H1 (cell line): ENCODE results near the gene FAM136A. TPM values are rescaled to one million over a fixed set of nuclear protein-coding genes. Genes with fewer than 3 reads are reported as not detected.
A peak's percentile ranks its signal among the peaks of the same experiment; 100 is the strongest.

ENCODE experiments used
- CTCF ChIA-PET: fragments of 300-600 bp; sonication (Branson Sonifier 250); formaldehyde crosslinking; loops from one replicate; lab custom pipeline; 2021; ENCODE audit not compliant: partially characterized antibody; lab: Charles Lee
- POLR2A ChIA-PET: fragments of 300-600 bp; sonication (Branson Sonifier 250); formaldehyde crosslinking; loops from one replicate; lab custom pipeline; 2021; ENCODE audit warnings: inconsistent platforms; ENCODE audit not compliant: partially characterized antibody; lab: Charles Lee
- DNase-seq, 2 experiments: peaks; one replicate each; pipeline versions ENCODE4 v3.0.0 to v3.0.0-alpha.2; 2010 to 2022; ENCODE audit warnings: low spot score in 2 of 2, low read depth in 1 of 2, mixed read lengths in 1 of 2
- FAIRE-seq: peaks from 2 replicates; lab custom pipeline; 2011; peaks lifted over from hg19 to GRCh38; lab: Jason Lieb, UNC
- H2AFZ ChIP-seq: 2 replicates; pipeline ENCODE4 v1.8.1; 2012; ENCODE audit warnings: low read length, inconsistent platforms
- H2AK5ac ChIP-seq: 2 replicates; pipeline ENCODE4 v1.6.1; 2013; ENCODE audit warnings: low read depth, low read length
- H2BK120ac ChIP-seq: replicated peaks from 2 replicates; pipeline ENCODE3; 2013; ENCODE audit warnings: low read depth, low read length, inconsistent platforms
- H2BK12ac ChIP-seq: 2 replicates; pipeline ENCODE4 v1.6.1; 2013; ENCODE audit warnings: low read depth, low read length
- H2BK15ac ChIP-seq: 2 replicates; pipeline ENCODE4 v1.6.1; 2013; ENCODE audit warnings: low read length
- H2BK20ac ChIP-seq: 2 replicates; pipeline ENCODE4 v1.6.1; 2013; ENCODE audit warnings: low read length
- H2BK5ac ChIP-seq: 2 replicates; pipeline ENCODE4 v1.6.1; 2013; ENCODE audit warnings: low read depth, low read length
- H3K14ac ChIP-seq: 2 replicates; pipeline ENCODE4 v1.6.1; 2013; ENCODE audit warnings: inconsistent platforms; ENCODE audit not compliant: insufficient read length
- H3K18ac ChIP-seq: 2 replicates; pipeline ENCODE4 v1.6.1; 2013; ENCODE audit warnings: low read length; ENCODE audit errors: extremely low read depth
- H3K23ac ChIP-seq: 2 replicates; pipeline ENCODE4 v1.6.1; 2013; ENCODE audit warnings: inconsistent platforms; ENCODE audit not compliant: insufficient read length
- H3K23me2 ChIP-seq: 2 replicates; pipeline ENCODE4 v1.6.1; 2013; ENCODE audit warnings: low read depth, low read length
- H3K27ac ChIP-seq: 2 replicates; pipeline ENCODE4 v1.6.1; 2011; ENCODE audit warnings: low read depth, low read length, inconsistent platforms
- H3K27me3 ChIP-seq, 4 experiments: replicated peaks in 1 of 4; 1 replicate in 1 of 4; 2 replicates in 3 of 4; pipeline versions ENCODE4 v1.6.1 to v1.8.1; 2011 to 2013; ENCODE audit warnings: low read length in 3 of 4, mild to moderate bottlenecking in 3 of 4, inconsistent platforms in 2 of 4, mixed read lengths in 2 of 4, moderate library complexity in 1 of 4; ENCODE audit not compliant: control insufficient read depth in 3 of 4, insufficient read depth in 3 of 4; ENCODE audit errors: extremely low read depth in 1 of 4
- H3K36me3 ChIP-seq, 4 experiments: 2 replicates each; pipeline versions ENCODE4 v1.6.1 to v1.8.1; 2011 to 2013; ENCODE audit warnings: mild to moderate bottlenecking in 4 of 4, low read length in 3 of 4, moderate library complexity in 2 of 4, control low read depth in 1 of 4, inconsistent platforms in 1 of 4; ENCODE audit not compliant: insufficient read depth in 4 of 4, control insufficient read depth in 2 of 4
- H3K4ac ChIP-seq: replicated peaks from 2 replicates; pipeline ENCODE3; 2013; ENCODE audit warnings: low read length, low read depth, mixed read lengths, inconsistent platforms; ENCODE audit not compliant: insufficient read length
- H3K4me1 ChIP-seq, 4 experiments: replicated peaks in 1 of 4; 1 replicate in 1 of 4; 2 replicates in 3 of 4; pipeline versions ENCODE4 v1.6.1 to v1.8.1; 2011 to 2013; ENCODE audit warnings: low read length in 3 of 4, inconsistent platforms in 2 of 4, mixed read lengths in 1 of 4; ENCODE audit not compliant: insufficient read depth in 4 of 4, control insufficient read depth in 3 of 4
- H3K4me2 ChIP-seq, 2 experiments: 2 replicates each; pipeline versions ENCODE4 v1.6.1 to v1.8.1; 2011 to 2013; ENCODE audit warnings: low read depth in 2 of 2, low read length in 2 of 2, control low read depth in 1 of 2, inconsistent platforms in 1 of 2, mild to moderate bottlenecking in 1 of 2; ENCODE audit not compliant: insufficient read depth in 1 of 2
- H3K4me3 ChIP-seq, 4 experiments: fragments of 200-600, 300-600 bp in 1 of 4; sonication (generic), shearing (Covaris generic), sonication (Bioruptor Twin) in 1 of 4; 2 replicates each; pipeline versions ENCODE4 v1.5.1 to v1.8.1; 2011 to 2016; ENCODE audit warnings: low read length in 4 of 4, low read depth in 3 of 4, control low read depth in 2 of 4, inconsistent platforms in 2 of 4, mild to moderate bottlenecking in 2 of 4, mixed read lengths in 1 of 4, moderate library complexity in 1 of 4; ENCODE audit not compliant: insufficient read depth in 2 of 4; ENCODE audit errors: extremely low read depth in 1 of 4
- H3K56ac ChIP-seq: replicated peaks from 2 replicates; pipeline ENCODE3; 2013; ENCODE audit warnings: low read depth, mild to moderate bottlenecking, mixed read lengths, low read length, inconsistent platforms; ENCODE audit not compliant: insufficient read length
- H3K79me1 ChIP-seq: 2 replicates; pipeline ENCODE4 v1.6.1; 2013; ENCODE audit warnings: low read depth, low read length, control low read depth
- H3K79me2 ChIP-seq, 2 experiments: 2 replicates each; pipeline versions ENCODE4 v1.6.1 to v1.8.1; 2012 to 2013; ENCODE audit warnings: low read length in 2 of 2, mild to moderate bottlenecking in 2 of 2, inconsistent platforms in 1 of 2; ENCODE audit not compliant: insufficient read depth in 2 of 2, control insufficient read depth in 1 of 2
- H3K9ac ChIP-seq, 4 experiments: replicated peaks in 1 of 4; 1 replicate in 1 of 4; 2 replicates in 3 of 4; pipeline versions ENCODE4 v1.6.1 to v1.8.1; 2011 to 2013; ENCODE audit warnings: low read depth in 3 of 4, low read length in 3 of 4, control low read depth in 2 of 4, mild to moderate bottlenecking in 2 of 4, moderate library complexity in 2 of 4, inconsistent platforms in 1 of 4; ENCODE audit errors: extremely low read depth in 1 of 4
- H3K9me3 ChIP-seq, 2 experiments: 2 replicates each; pipeline versions ENCODE4 v1.6.1 to v1.8.1; 2012 to 2013; ENCODE audit warnings: mild to moderate bottlenecking in 2 of 2, moderate library complexity in 2 of 2, control low read depth in 1 of 2, inconsistent platforms in 1 of 2, low read depth in 1 of 2, low read length in 1 of 2, mixed read lengths in 1 of 2; ENCODE audit not compliant: insufficient read depth in 2 of 2
- H4K20me1 ChIP-seq, 2 experiments: replicated peaks in 1 of 2; 2 replicates each; pipeline versions ENCODE3 to v1.8.1; 2011 to 2013; ENCODE audit warnings: inconsistent platforms in 2 of 2, low read length in 2 of 2, mild to moderate bottlenecking in 1 of 2; ENCODE audit not compliant: insufficient read depth in 2 of 2, control insufficient read depth in 1 of 2
- H4K5ac ChIP-seq: 2 replicates; pipeline ENCODE4 v1.6.1; 2013; ENCODE audit warnings: low read length, low read depth, mixed read lengths, inconsistent platforms; ENCODE audit not compliant: insufficient read length
- H4K8ac ChIP-seq: 2 replicates; pipeline ENCODE4 v1.8.0; 2013; ENCODE audit warnings: mild to moderate bottlenecking, moderate library complexity, low read length, inconsistent platforms; ENCODE audit not compliant: insufficient read depth; ENCODE audit errors: extremely low read depth
- H4K91ac ChIP-seq: replicated peaks from 2 replicates; pipeline ENCODE3; 2013; ENCODE audit warnings: low read length, mixed read lengths, inconsistent platforms; ENCODE audit not compliant: insufficient read length
- ASH2L ChIP-seq: fragments of 200-600, 300-600 bp; sonication (generic); IDR thresholded peaks from one replicate; pipeline ENCODE4 v1.7.1; 2017; ENCODE audit warnings: low read length
- HDAC2 ChIP-seq, 2 experiments: fragments of 300-600 bp in 1 of 2; sonication (generic) in 1 of 2; IDR thresholded peaks; 2 replicates each; pipeline ENCODE4 v1.6.1; 2011 to 2012; ENCODE audit warnings: low read depth in 2 of 2, low read length in 2 of 2, mild to moderate bottlenecking in 2 of 2, moderate library complexity in 2 of 2, borderline replicate concordance in 1 of 2, inconsistent platforms in 1 of 2
- HDAC6 ChIP-seq: IDR thresholded peaks from one replicate; pipeline ENCODE4 v1.7.1; 2012; ENCODE audit warnings: low read depth, mild to moderate bottlenecking, inconsistent platforms, low read length, moderate library complexity
- KDM1A ChIP-seq: fragments of 200-600, 300-600 bp; sonication (generic); IDR thresholded peaks from 2 replicates; pipeline ENCODE4 v1.7.1; 2016; ENCODE audit warnings: mild to moderate bottlenecking, low read length, borderline replicate concordance
- SIN3A ChIP-seq, 2 experiments: IDR thresholded peaks in 1 of 2; conservative IDR thresholded peaks in 1 of 2; 2 replicates each; pipeline ENCODE4 v1.6.1; 2011 to 2012; ENCODE audit warnings: low read length in 2 of 2, improper control_type of control experiment in 1 of 2, low read depth in 1 of 2, mild to moderate bottlenecking in 1 of 2
- SUZ12 ChIP-seq: fragments of 200-600 bp; sonication (generic); IDR thresholded peaks from 2 replicates; pipeline ENCODE4 v1.6.1; 2012; ENCODE audit warnings: mild to moderate bottlenecking, inconsistent platforms, low read length, moderate library complexity, mixed read lengths
- TCF12 ChIP-seq: IDR thresholded peaks from 2 replicates; pipeline ENCODE4 v1.6.1; 2011; ENCODE audit warnings: low read depth, mild to moderate bottlenecking, low read length
- WGBS, 2 experiments: shearing (Covaris generic) in 1 of 2; methylation state at CpG; one replicate each; pipeline versions ENCODE4 v1.1.6 to v1.1.7; 2013 to 2015; ENCODE audit warnings: low lambda C conversion rate in 2 of 2, mixed read lengths in 2 of 2, inconsistent platforms in 1 of 2, low coverage in 1 of 2, missing lambda C conversion rate in 1 of 2; ENCODE audit not compliant: insufficient replicate concordance in 2 of 2, insufficient coverage in 1 of 2, insufficient read length in 1 of 2; ENCODE audit errors: extremely low coverage in 1 of 2, missing lambda C conversion rate in 1 of 2; 5-methylcytosine and 5-hydroxymethylcytosine counted together
- polyA plus RNA-seq, 7 experiments: library from polyadenylated mRNA; depleted of rRNA in 3 of 7; stranded (reverse) in 5 of 7; unstranded in 2 of 7; fragments of >200 nt in 5 of 7; fragments of 200-250 nt in 2 of 7; gene quantifications; 1 replicate in 5 of 7; 2 replicates in 1 of 7; 4 replicates in 1 of 7; pipeline versions ENCODE4 v1.2.1 to v1.2.3, GENCODE V29; 2011 to 2013; ENCODE audit warnings: missing spikeins in 2 of 7, mixed read lengths in 2 of 7
- total RNA-seq: library from RNA; stranded (reverse); fragmentation: NEBNext Ultra II Directional; extraction: Animal tissue kit (Norgen Biotek cat#: 25700); gene quantifications from 2 replicates; pipeline ENCODE4 v1.2.1, GENCODE V29; 2021
- TF ChIP-seq, protein P1 (sequence below): IDR thresholded peaks from 2 replicates; pipeline ENCODE4 v1.6.1; 2011; ENCODE audit warnings: low read length, improper control_type of control experiment
- TF ChIP-seq, protein P2 (sequence below): IDR thresholded peaks from 2 replicates; pipeline ENCODE4 v1.6.1; 2012; ENCODE audit warnings: low read length, inconsistent platforms

FAM136A gene
- total and polyA plus RNA-seq, 2 of the 8 experiments (the other 6 are each of a cell fraction or from before 2014, with no cell fraction given): 58.2 to 122 TPM

DNA sequence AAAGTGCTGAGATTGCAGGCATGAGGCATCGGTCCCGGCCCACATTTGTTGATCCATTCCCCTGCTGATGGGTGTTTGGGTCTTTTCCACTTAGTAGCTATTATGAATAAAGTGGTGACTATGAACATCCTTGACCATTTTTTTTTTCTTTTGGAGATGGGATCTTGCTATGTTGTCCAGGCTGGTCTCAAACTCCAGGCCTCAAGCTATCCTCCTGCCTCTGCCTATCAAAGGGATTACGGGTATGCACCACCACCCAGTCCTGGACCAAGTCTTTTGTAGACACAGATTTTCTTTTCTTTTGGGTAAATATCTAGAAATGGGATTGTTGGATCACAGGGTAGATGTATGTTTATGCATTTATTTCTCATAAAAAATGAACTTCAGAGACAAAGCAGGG is 1.3 kb upstream of the FAM136A start:
- H2BK20ac ChIP-seq: no peak overlapping the region
- peaks cover 4 to 19% (median 9%) of the 10 kb centered on the region in 4 experiments; a peak in 5 of 8 replicates for H3K36me3 ChIP-seq
- H3K4me3 ChIP-seq: no peak overlapping the region
- peaks cover 2% of the 10 kb centered on the region; the same call in 1 of the 2 replicates for H3K23me2 ChIP-seq
- WGBS, 2 experiments: 92% methylated on average over 3 of the region's 3 CpGs; no CpG with 5 or more reads in 1 of the 2 experiments
- no peak overlapping the region for H4K91ac ChIP-seq
- H2BK12ac ChIP-seq: no peak overlapping the region
- H3K4me1 ChIP-seq: peaks cover 0 to 8% (median 5%) of the 10 kb centered on the region in 4 experiments; a peak in 3 of 7 replicates
- no peak overlapping the region for H3K9ac ChIP-seq
- no peak for DNase-seq
- peaks cover 0 to 7% of the 10 kb centered on the region in 2 experiments; a peak in 1 of 4 replicates for H3K79me2 ChIP-seq
- H3K23ac ChIP-seq: no peak overlapping the region
- H3K4ac ChIP-seq: no peak overlapping the region
- H2AK5ac ChIP-seq: no peak overlapping the region
- H2BK5ac ChIP-seq: no peak overlapping the region
- no peaks in the 10 kb centered on the region for H4K20me1 ChIP-seq
- H4K8ac ChIP-seq: no peak overlapping the region
- no peak overlapping the region for H2AFZ ChIP-seq
- no peak overlapping the region for H3K56ac ChIP-seq
- no peak overlapping the region for H2BK15ac ChIP-seq
- TF ChIP-seq SIN3A (conservative IDR thresholded peaks at IDR 0.05 in 1 of 2, IDR thresholded peaks at IDR 0.05 in 1 of 2; ENCODE audit: low read depth in 1 of 2, low read length in 2 of 2) (no peak), TCF12 (no peak), ASH2L (no peak), KDM1A (no peak), SUZ12 (no peak), HDAC6 (no peak), HDAC2 (IDR thresholded peaks at IDR 0.05; ENCODE audit: borderline replicate concordance in 1 of 2, low read depth in 2 of 2, low read length in 2 of 2) (0 out of 4 replicates have a peak, but pooled peaks of 1 of the 2 experiments have one; percentile 12)
- TF ChIP-seq, protein P1, sequence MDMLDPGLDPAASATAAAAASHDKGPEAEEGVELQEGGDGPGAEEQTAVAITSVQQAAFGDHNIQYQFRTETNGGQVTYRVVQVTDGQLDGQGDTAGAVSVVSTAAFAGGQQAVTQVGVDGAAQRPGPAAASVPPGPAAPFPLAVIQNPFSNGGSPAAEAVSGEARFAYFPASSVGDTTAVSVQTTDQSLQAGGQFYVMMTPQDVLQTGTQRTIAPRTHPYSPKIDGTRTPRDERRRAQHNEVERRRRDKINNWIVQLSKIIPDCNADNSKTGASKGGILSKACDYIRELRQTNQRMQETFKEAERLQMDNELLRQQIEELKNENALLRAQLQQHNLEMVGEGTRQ: no peak
- TF ChIP-seq, protein P2, sequence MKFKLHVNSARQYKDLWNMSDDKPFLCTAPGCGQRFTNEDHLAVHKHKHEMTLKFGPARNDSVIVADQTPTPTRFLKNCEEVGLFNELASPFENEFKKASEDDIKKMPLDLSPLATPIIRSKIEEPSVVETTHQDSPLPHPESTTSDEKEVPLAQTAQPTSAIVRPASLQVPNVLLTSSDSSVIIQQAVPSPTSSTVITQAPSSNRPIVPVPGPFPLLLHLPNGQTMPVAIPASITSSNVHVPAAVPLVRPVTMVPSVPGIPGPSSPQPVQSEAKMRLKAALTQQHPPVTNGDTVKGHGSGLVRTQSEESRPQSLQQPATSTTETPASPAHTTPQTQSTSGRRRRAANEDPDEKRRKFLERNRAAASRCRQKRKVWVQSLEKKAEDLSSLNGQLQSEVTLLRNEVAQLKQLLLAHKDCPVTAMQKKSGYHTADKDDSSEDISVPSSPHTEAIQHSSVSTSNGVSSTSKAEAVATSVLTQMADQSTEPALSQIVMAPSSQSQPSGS: no peak
- H3K14ac ChIP-seq: no peak overlapping the region
- no peak overlapping the region for H3K4me2 ChIP-seq
- ChIA-PET POLR2A (interaction anchor here (0.7 to 4.6 kb wide), 6 partner anchors 10 to 348 kb away, joined by 3 to 63 read pairs (median 4); partner anchors contain the start of gene SNRPG), CTCF (interaction anchor here (0.6 to 7.3 kb wide), 26 partner anchors 9 to 799 kb away, joined by 3 to 120 read pairs (median 7); partner anchors contain the start of gene SNRPG)
- no peak overlapping the region for H2BK120ac ChIP-seq
- no peaks in the 10 kb centered on the region for H3K27me3 ChIP-seq
- peaks cover 0 to 5% of the 10 kb centered on the region in 2 experiments; a peak in 1 of 4 replicates for H3K9me3 ChIP-seq
- H3K79me1 ChIP-seq: no peaks in the 10 kb centered on the region; the same call in 1 of the 2 replicates
- FAIRE-seq: no peak
- H4K5ac ChIP-seq: no peak overlapping the region
- no peak overlapping the region for H3K27ac ChIP-seq
- no peak overlapping the region for H3K18ac ChIP-seq
